Cardiac muscle cell (in vitro differentiated cells and primary cell): ENCODE data around the gene ID4. TPM values are rescaled to one million over a fixed set of nuclear protein-coding genes. Genes with fewer than 3 reads are reported as not detected.
"Not testable (repeated sequence)": the region's sequence is repeated elsewhere in the genome, so short reads cannot be mapped to it uniquely, and the experiment has no call there.

ENCODE experiments used
- DNase-seq, 2 donors: peaks; one replicate each; pipeline versions ENCODE4 v3.0.0 to v3.0.0-alpha.2; 2010 to 2017; ENCODE audit warnings: low read depth in 1 of 2, low spot score in 1 of 2
- H3K27ac ChIP-seq: fragments of 200-600 bp; sonication (generic); 2 replicates; pipeline ENCODE4 v1.5.1; 2016
- H3K27me3 ChIP-seq: fragments of 200-600 bp; sonication (generic); 2 replicates; pipeline ENCODE4 v1.6.0; 2016; ENCODE audit warnings: control low read depth
- H3K36me3 ChIP-seq: fragments of 200-600 bp; sonication (generic); 2 replicates; pipeline ENCODE4 v1.5.1; 2016; ENCODE audit warnings: control low read depth
- H3K4me1 ChIP-seq: fragments of 200-600 bp; sonication (generic); 2 replicates; pipeline ENCODE4 v1.8.1; 2017; ENCODE audit warnings: low read depth, mild to moderate bottlenecking, mixed run types
- H3K4me3 ChIP-seq: fragments of 200-600 bp; sonication (generic); 2 replicates; pipeline ENCODE4 v1.5.1; 2016; ENCODE audit warnings: mild to moderate bottlenecking
- H3K9me3 ChIP-seq: fragments of 200-600 bp; sonication (generic); 2 replicates; pipeline ENCODE4 v1.5.1; 2017; ENCODE audit warnings: low read depth, mild to moderate bottlenecking, control low read depth
- CTCF ChIP-seq: IDR thresholded peaks from 2 replicates; pipeline ENCODE4 v1.5.1; 2012; ENCODE audit warnings: low read depth, mild to moderate bottlenecking, low read length
- polyA plus RNA-seq: library from polyadenylated mRNA; unstranded; fragments of >200 nt; fragmentation: Nextera tagmentation; extraction: Ambion mirVana; gene quantifications from 2 replicates; pipeline ENCODE4 v1.2.1, GENCODE V29; 2016
- total RNA-seq: library from RNA; depleted of rRNA; stranded (reverse); fragments of >200 nt; gene quantifications from 2 replicates; pipeline ENCODE4 v1.2.3, GENCODE V29; 2016

The ID4 gene
- total and polyA plus RNA-seq, 2 experiments from 2014 or later: 196 to 349 TPM

- Histone ChIP-seq H3K27ac (peak overlapping the region; percentile 85), H3K27me3 (no peaks in the 10 kb centered on the region), H3K9me3 (no peaks in the 10 kb centered on the region), H3K4me1 (peaks cover 23% of the 10 kb centered on the region), H3K36me3 (no peaks in the 10 kb centered on the region), H3K4me3 (no peak overlapping the region)
- DNase-seq: no peak
- TF ChIP-seq CTCF: no peak
These were observed 14.9 kb downstream of the ID4 start for GRCh38 chr6:19852090-19852457.

- no peak for DNase-seq
- Histone ChIP-seq H3K27ac (no peak overlapping the region), H3K9me3 (no peaks in the 10 kb centered on the region), H3K4me1 (peaks cover 23% of the 10 kb centered on the region), H3K27me3 (no peaks in the 10 kb centered on the region), H3K4me3 (no peak overlapping the region), H3K36me3 (no peaks in the 10 kb centered on the region)
- no peak for TF ChIP-seq CTCF
These were observed 15.8 kb downstream of the ID4 start for GRCh38 chr6:19852927-19853326.

GRCh38 chr6:19854421-19855015 lies 17.3 kb downstream of the ID4 start:
- not testable (repeated sequence) for H3K27ac ChIP-seq, H3K9me3 ChIP-seq, H3K4me3 ChIP-seq, H3K27me3 ChIP-seq, DNase-seq, H3K36me3 ChIP-seq
- H3K4me1 ChIP-seq: peaks cover 29% of the 10 kb centered on the region

- no peak overlapping the region for H3K4me3 ChIP-seq
- no peaks in the 10 kb centered on the region for H3K36me3 ChIP-seq
- peaks cover 22% of the 10 kb centered on the region for H3K4me1 ChIP-seq
- TF ChIP-seq CTCF: no peak
- H3K9me3 ChIP-seq: no peaks in the 10 kb centered on the region
- H3K27ac ChIP-seq: no peak overlapping the region
- no peak for DNase-seq
- no peaks in the 10 kb centered on the region for H3K27me3 ChIP-seq
These were observed 18.4 kb downstream of the ID4 start for GRCh38 chr6:19855536-19855935.

- H3K9me3 ChIP-seq: no peaks in the 10 kb centered on the region
These were observed 20.0 kb downstream of the ID4 start for GRCh38 chr6:19857139-19857538.

GRCh38 chr6:19857703-19858102 lies 20.5 kb downstream of the ID4 start:
- DNase-seq: no peak
- H3K27me3 ChIP-seq: no peaks in the 10 kb centered on the region
- no peak overlapping the region for H3K27ac ChIP-seq
- H3K9me3 ChIP-seq: no peaks in the 10 kb centered on the region
- H3K4me1 ChIP-seq: peaks cover 11% of the 10 kb centered on the region
- no peak for TF ChIP-seq CTCF
- H3K4me3 ChIP-seq: no peak overlapping the region
- no peaks in the 10 kb centered on the region for H3K36me3 ChIP-seq

More at GRCh38 chr6:19857139-19857538, 20.0 kb downstream of the ID4 start:
- no peak for TF ChIP-seq CTCF
- Histone ChIP-seq H3K4me1 (peaks cover 11% of the 10 kb centered on the region), H3K36me3 (no peaks in the 10 kb centered on the region), H3K27ac (no peak overlapping the region), H3K27me3 (no peaks in the 10 kb centered on the region), H3K4me3 (no peak overlapping the region)
- DNase-seq: no peak
